Peyer's patch (tissue), 4 donors: Measurements from ENCODE around the gene ZNF638. TPM values are rescaled to one million over a fixed set of nuclear protein-coding genes. Genes with fewer than 3 reads are reported as not detected.

Experiments
- DNase-seq, 3 donors: peaks; one replicate each; pipeline ENCODE4 v3.0.0-alpha.2; 2017 to 2019
- H3K27ac ChIP-seq, 4 donors: fragments of 200-600 bp; sonication (generic); one replicate each; pipeline ENCODE4 v1.5.1; 2016 to 2019
- H3K27me3 ChIP-seq, 2 donors: fragments of 200-600 bp; sonication (generic); one replicate each; pipeline ENCODE4 v1.5.1; 2019
- H3K36me3 ChIP-seq, 3 donors: fragments of 200-600 bp; sonication (generic); one replicate each; pipeline ENCODE4 v1.5.1; 2016 to 2019
- H3K4me1 ChIP-seq, 4 donors: fragments of 200-600 bp; sonication (generic); one replicate each; pipeline ENCODE4 v1.5.1; 2016 to 2019
- H3K4me3 ChIP-seq, 4 donors: fragments of 200-600 bp; sonication (generic); 1 replicate in 3 of 4; 2 replicates in 1 of 4; pipeline ENCODE4 v1.5.1; 2016 to 2019; ENCODE audit warnings: mild to moderate bottlenecking in 1 of 4
- H3K9me3 ChIP-seq, 4 donors: fragments of 200-600 bp; sonication (generic); one replicate each; pipeline ENCODE4 v1.5.1; 2016 to 2019; ENCODE audit warnings: mild to moderate bottlenecking in 1 of 4
- CTCF ChIP-seq, 6 experiments: fragments of 450-650 bp in 4 of 6; fragments of 200-600 bp in 2 of 6; sonication (generic) in 1 of 6; IDR thresholded peaks; one replicate each; pipeline ENCODE4 v1.5.1; 2017 to 2019; ENCODE audit warnings: antibody characterized with exemption in 6 of 6, mild to moderate bottlenecking in 3 of 6, moderate library complexity in 1 of 6
- POLR2A ChIP-seq, 2 donors: fragments of 450-650 bp; IDR thresholded peaks; one replicate each; pipeline ENCODE4 v1.5.1; 2017; ENCODE audit warnings: antibody characterized with exemption in 2 of 2, mild to moderate bottlenecking in 2 of 2, moderate library complexity in 2 of 2
- small RNA-seq, 2 donors: library from RNA; depleted of rRNA; stranded (forward); fragments of <200 nt; gene quantifications; one replicate each; pipeline ENCODE3, GENCODE V24; 2016
- total RNA-seq, 4 donors: library from RNA; depleted of rRNA; stranded (reverse); fragments of >200 nt; gene quantifications; one replicate each; pipeline ENCODE4 v1.1.0, GENCODE V29; 2016

Gene ZNF638
- total RNA-seq, 4 donors from 2014 or later: 155 to 539 (median 174) TPM

GRCh38 chr2:71479261-71479660, 147.7 kb downstream of the ZNF638 start:
- Histone ChIP-seq H3K27ac (no peak overlapping the region), H3K27me3 (no peaks in the 10 kb centered on the region), H3K36me3 (no peaks in the 10 kb centered on the region), H3K4me3 (no peak overlapping the region), H3K4me1 (no peaks in the 10 kb centered on the region), H3K9me3 (no peaks in the 10 kb centered on the region)
- DNase-seq: peak in 1 of 3 donors; percentile 3
- no peak for TF ChIP-seq CTCF (IDR thresholded peaks at IDR 0.05)
- no peak for TF ChIP-seq POLR2A (IDR thresholded peaks at IDR 0.05)

- no peaks in the 10 kb centered on the region for H3K9me3 ChIP-seq
- H3K27me3 ChIP-seq: no peaks in the 10 kb centered on the region
- H3K4me3 ChIP-seq: no peak overlapping the region
- H3K27ac ChIP-seq: no peak overlapping the region
- H3K4me1 ChIP-seq: no peaks in the 10 kb centered on the region
- peak in 1 of 3 donors; percentile 34 for DNase-seq
- no peaks in the 10 kb centered on the region for H3K36me3 ChIP-seq
- TF ChIP-seq CTCF (IDR thresholded peaks at IDR 0.05): no peak
- no peak for TF ChIP-seq POLR2A (IDR thresholded peaks at IDR 0.05)
Observed at GRCh38 chr2:71481111-71481510, 149.5 kb downstream of the ZNF638 start.

- Histone ChIP-seq H3K4me3 (no peak overlapping the region), H3K9me3 (no peaks in the 10 kb centered on the region), H3K4me1 (no peaks in the 10 kb centered on the region), H3K36me3 (no peaks in the 10 kb centered on the region), H3K27ac (no peak overlapping the region), H3K27me3 (no peaks in the 10 kb centered on the region)
- TF ChIP-seq CTCF (IDR thresholded peaks at IDR 0.05) (no peak), POLR2A (IDR thresholded peaks at IDR 0.05) (no peak)
- no peak for DNase-seq
Observed at GRCh38 chr2:71482055-71482454, 150.5 kb downstream of the ZNF638 start.

- H3K4me1 ChIP-seq: no peaks in the 10 kb centered on the region
- H3K4me3 ChIP-seq: no peak overlapping the region
- no peaks in the 10 kb centered on the region for H3K9me3 ChIP-seq
- H3K36me3 ChIP-seq: no peaks in the 10 kb centered on the region
- no peaks in the 10 kb centered on the region for H3K27me3 ChIP-seq
- TF ChIP-seq POLR2A (IDR thresholded peaks at IDR 0.05) (no peak), CTCF (IDR thresholded peaks at IDR 0.05) (no peak)
- no peak for DNase-seq
- H3K27ac ChIP-seq: no peak overlapping the region
Observed at GRCh38 chr2:71483246-71483645, 151.7 kb downstream of the ZNF638 start.

GRCh38 chr2:71484354-71484753, 152.8 kb downstream of the ZNF638 start:
- Histone ChIP-seq H3K4me3 (no peak overlapping the region), H3K27me3 (no peaks in the 10 kb centered on the region), H3K4me1 (no peaks in the 10 kb centered on the region), H3K36me3 (no peaks in the 10 kb centered on the region), H3K27ac (no peak overlapping the region), H3K9me3 (no peaks in the 10 kb centered on the region)
- no peak for DNase-seq
- no peak for TF ChIP-seq CTCF (IDR thresholded peaks at IDR 0.05)
- TF ChIP-seq POLR2A (IDR thresholded peaks at IDR 0.05): no peak

Small RNAs within 50 kb of the gene (small RNA-seq; reads per million reads assigned to genes)
- 0 reads per million in 2 donors for gene RNU6-105P

Other genes with a start within 250 kb of the ZNF638 start
- 10 to 100 TPM; 14.0 to 31.5 (median 22.1) TPM for gene MCEE, start 201.6 kb upstream of the ZNF638 start, total RNA-seq
- gene MPHOSPH10, start 201.1 kb upstream of the ZNF638 start, total RNA-seq: 10 to 100 TPM; 16.3 to 37.1 (median 20.7) TPM
- 10 to 100 TPM in 1 of 4 donors, 1 to 10 TPM in 3; 1.9 to 10.7 (median 2.2) TPM for gene PAIP2B, start 104.7 kb upstream of the ZNF638 start, total RNA-seq
- 10 to 100 TPM in 1 of 4 donors, 1 to 10 TPM in 3; 2.8 to 14.9 (median 4.0) TPM for gene DYSF, start 121.8 kb downstream of the ZNF638 start, total RNA-seq